WTC11 (cell line): ENCODE measurements around the gene HMX3.

Source experiments
- ATF1 ChIP-seq: sonication (generic); formaldehyde crosslinking; IDR thresholded peaks from 2 replicates; pipeline ENCODE4 v1.8.1; 2023; ENCODE audit warnings: mild to moderate bottlenecking, moderate library complexity, missing genetic modification reagents
- EMX1 ChIP-seq: fragments of 250-450 bp; sonication (Bioruptor Pico); IDR thresholded peaks from 2 replicates; pipeline ENCODE4 v1.8.0; 2021; ENCODE audit warnings: mild to moderate bottlenecking
- FOXJ3 ChIP-seq: sonication (generic); formaldehyde crosslinking; IDR thresholded peaks from 2 replicates; pipeline ENCODE4 v1.9.0; 2021; ENCODE audit warnings: missing genetic modification reagents, mild to moderate bottlenecking, borderline replicate concordance
- JUN ChIP-seq: sonication (generic); formaldehyde crosslinking; IDR thresholded peaks from 2 replicates; pipeline ENCODE4 v1.8.0; 2023; ENCODE audit warnings: mild to moderate bottlenecking, missing genetic modification reagents
- MAX ChIP-seq: sonication (generic); formaldehyde crosslinking; IDR thresholded peaks from 2 replicates; pipeline ENCODE4 v1.8.0; 2022; ENCODE audit warnings: mild to moderate bottlenecking, missing genetic modification reagents
- MXD4 ChIP-seq: fragments of 250-450 bp; sonication (Bioruptor Pico); IDR thresholded peaks from 2 replicates; pipeline ENCODE4 v1.8.0; 2021; ENCODE audit warnings: mild to moderate bottlenecking, moderate library complexity, borderline replicate concordance
- SP1 ChIP-seq: sonication (generic); formaldehyde crosslinking; conservative IDR thresholded peaks from 2 replicates; pipeline ENCODE4 v1.8.1; 2022; ENCODE audit warnings: missing genetic modification reagents
- TP53 ChIP-seq: sonication (generic); formaldehyde crosslinking; IDR thresholded peaks from 2 replicates; pipeline ENCODE4 v1.8.1; 2023; ENCODE audit warnings: mild to moderate bottlenecking, missing genetic modification reagents
- TF ChIP-seq, protein P1 (sequence below): fragments of 200-600 bp; IDR thresholded peaks from 2 replicates; pipeline ENCODE4 v1.8.0; 2022; ENCODE audit warnings: antibody characterized with exemption

- TF ChIP-seq, protein P1, sequence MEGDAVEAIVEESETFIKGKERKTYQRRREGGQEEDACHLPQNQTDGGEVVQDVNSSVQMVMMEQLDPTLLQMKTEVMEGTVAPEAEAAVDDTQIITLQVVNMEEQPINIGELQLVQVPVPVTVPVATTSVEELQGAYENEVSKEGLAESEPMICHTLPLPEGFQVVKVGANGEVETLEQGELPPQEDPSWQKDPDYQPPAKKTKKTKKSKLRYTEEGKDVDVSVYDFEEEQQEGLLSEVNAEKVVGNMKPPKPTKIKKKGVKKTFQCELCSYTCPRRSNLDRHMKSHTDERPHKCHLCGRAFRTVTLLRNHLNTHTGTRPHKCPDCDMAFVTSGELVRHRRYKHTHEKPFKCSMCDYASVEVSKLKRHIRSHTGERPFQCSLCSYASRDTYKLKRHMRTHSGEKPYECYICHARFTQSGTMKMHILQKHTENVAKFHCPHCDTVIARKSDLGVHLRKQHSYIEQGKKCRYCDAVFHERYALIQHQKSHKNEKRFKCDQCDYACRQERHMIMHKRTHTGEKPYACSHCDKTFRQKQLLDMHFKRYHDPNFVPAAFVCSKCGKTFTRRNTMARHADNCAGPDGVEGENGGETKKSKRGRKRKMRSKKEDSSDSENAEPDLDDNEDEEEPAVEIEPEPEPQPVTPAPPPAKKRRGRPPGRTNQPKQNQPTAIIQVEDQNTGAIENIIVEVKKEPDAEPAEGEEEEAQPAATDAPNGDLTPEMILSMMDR, result no peak
- TF ChIP-seq ATF1 (no peak), MAX (CRISPR knock-in tag) (no peak), MXD4 (no peak), TP53 (CRISPR knock-in tag) (no peak), JUN (CRISPR knock-in tag) (no peak), SP1 (CRISPR knock-in tag) (no peak), EMX1 (CRISPR knock-in tag) (no peak), FOXJ3 (CRISPR knock-in tag) (no peak)
Observed at GRCh38 chr10:123153486-123154091, 17.8 kb downstream of the HMX3 start.
